GM12878 (cell line): ENCODE measurements around the gene ZMIZ1.

ENCODE experiments used
- ATF7 ChIP-seq: fragments of 450-650 bp; IDR thresholded peaks from 2 replicates; pipeline ENCODE4 v1.6.1; 2016; ENCODE audit warnings: low read depth, mild to moderate bottlenecking
- BACH1 ChIP-seq: fragments of 450-650 bp; IDR thresholded peaks from 2 replicates; pipeline ENCODE4 v1.6.1; 2017; ENCODE audit warnings: mild to moderate bottlenecking, borderline replicate concordance
- BHLHE40 ChIP-seq, 2 experiments: fragments of 450-650 bp in 1 of 2; IDR thresholded peaks; 2 replicates each; pipeline ENCODE4 v1.6.1; 2011 to 2017; ENCODE audit warnings: low read depth in 2 of 2, borderline replicate concordance in 1 of 2, improper control_type of control experiment in 1 of 2, low read length in 1 of 2, mild to moderate bottlenecking in 1 of 2
- CEBPB ChIP-seq, 2 experiments: fragments of 150-350 bp in 1 of 2; IDR thresholded peaks; 2 replicates each; pipeline ENCODE4 v1.6.1; 2012 to 2014; ENCODE audit warnings: low read depth in 2 of 2, low read length in 2 of 2, borderline replicate concordance in 1 of 2, inconsistent platforms in 1 of 2
- ESRRA ChIP-seq: IDR thresholded peaks from 2 replicates; pipeline ENCODE4 v1.6.1; 2012; ENCODE audit warnings: mild to moderate bottlenecking, low read length, improper control_type of control experiment
- FOXM1 ChIP-seq: IDR thresholded peaks from 2 replicates; pipeline ENCODE4 v1.6.1; 2012; ENCODE audit warnings: low read depth, mild to moderate bottlenecking, inconsistent platforms, low read length, moderate library complexity
- POLR2A ChIP-seq: IDR thresholded peaks from 2 replicates; pipeline ENCODE4 v1.6.1; 2011; ENCODE audit warnings: low read depth, mild to moderate bottlenecking, low read length
- RFX5 ChIP-seq: IDR thresholded peaks from 2 replicates; pipeline ENCODE4 v1.6.1; 2011; ENCODE audit warnings: low read depth, low read length, improper control_type of control experiment
- STAT3 ChIP-seq: IDR thresholded peaks from 2 replicates; pipeline ENCODE4 v1.6.1; 2011; ENCODE audit warnings: low read depth, low read length, improper control_type of control experiment
- TAF1 ChIP-seq: IDR thresholded peaks from 2 replicates; pipeline ENCODE4 v1.6.1; 2011; ENCODE audit warnings: mild to moderate bottlenecking, low read depth, low read length, borderline replicate concordance
- ZBED1 ChIP-seq: IDR thresholded peaks from 2 replicates; pipeline ENCODE4 v1.6.1; 2016; ENCODE audit warnings: borderline replicate concordance
- TF ChIP-seq, protein P1 (sequence below), 3 experiments: IDR thresholded peaks in 2 of 3; conservative IDR thresholded peaks in 1 of 3; 2 replicates each; pipeline ENCODE4 v1.5.1; 2011; ENCODE audit warnings: low read depth in 3 of 3, low read length in 3 of 3, mild to moderate bottlenecking in 3 of 3, control low read depth in 2 of 3, moderate library complexity in 2 of 3, inconsistent platforms in 1 of 3, mixed read lengths in 1 of 3; ENCODE audit not compliant: control insufficient read depth in 2 of 3, insufficient read depth in 1 of 3; ENCODE audit errors: extremely low read depth in 1 of 3
- TF ChIP-seq, protein P2 (sequence below): fragments of 450-650 bp; IDR thresholded peaks from 2 replicates; pipeline ENCODE4 v1.6.1; 2017; ENCODE audit warnings: mild to moderate bottlenecking, moderate library complexity
- TF ChIP-seq, protein P3 (sequence below): fragments of 450-650 bp; IDR thresholded peaks from 2 replicates; pipeline ENCODE4 v1.6.1; 2017; ENCODE audit warnings: mild to moderate bottlenecking, low read depth, inconsistent platforms; ENCODE audit not compliant: poor library complexity, severe bottlenecking

DNA sequence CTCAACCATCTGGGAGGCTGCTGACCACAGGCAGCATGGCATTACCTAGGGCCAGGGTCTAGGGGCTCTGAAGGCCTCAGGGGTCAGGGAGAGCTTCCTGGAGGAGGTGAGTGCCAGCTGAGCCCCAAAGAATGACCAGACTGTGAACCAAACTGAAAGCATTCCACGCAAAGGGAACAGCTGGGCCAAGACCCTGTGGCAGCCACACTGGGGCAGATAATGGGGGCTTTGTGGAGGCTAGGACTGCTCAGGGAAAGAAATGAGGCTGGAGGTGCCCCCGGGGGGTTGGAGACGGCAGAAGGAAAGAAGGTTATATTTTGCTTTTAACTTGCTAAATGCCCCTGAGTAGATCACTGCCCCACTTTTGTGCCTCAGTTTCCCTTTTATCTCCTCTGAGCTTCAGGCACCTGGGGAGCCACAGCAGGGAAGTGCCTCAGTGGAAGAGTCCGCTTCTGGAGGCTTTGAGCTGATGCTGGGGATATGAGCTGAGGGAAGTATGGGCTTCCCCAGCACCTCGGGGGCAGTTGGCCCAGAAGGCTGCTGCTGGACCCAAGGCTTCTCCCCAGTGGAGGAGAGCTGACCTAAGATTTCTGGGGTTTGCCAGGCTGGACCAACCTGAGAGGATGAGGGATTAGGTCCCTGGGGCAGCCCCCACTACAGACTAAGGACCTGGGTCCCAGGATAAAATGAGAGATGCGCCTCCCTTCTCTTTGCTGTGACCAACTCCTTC is 57.8 kb downstream of the ZMIZ1 start:
- TF ChIP-seq, protein P1, sequence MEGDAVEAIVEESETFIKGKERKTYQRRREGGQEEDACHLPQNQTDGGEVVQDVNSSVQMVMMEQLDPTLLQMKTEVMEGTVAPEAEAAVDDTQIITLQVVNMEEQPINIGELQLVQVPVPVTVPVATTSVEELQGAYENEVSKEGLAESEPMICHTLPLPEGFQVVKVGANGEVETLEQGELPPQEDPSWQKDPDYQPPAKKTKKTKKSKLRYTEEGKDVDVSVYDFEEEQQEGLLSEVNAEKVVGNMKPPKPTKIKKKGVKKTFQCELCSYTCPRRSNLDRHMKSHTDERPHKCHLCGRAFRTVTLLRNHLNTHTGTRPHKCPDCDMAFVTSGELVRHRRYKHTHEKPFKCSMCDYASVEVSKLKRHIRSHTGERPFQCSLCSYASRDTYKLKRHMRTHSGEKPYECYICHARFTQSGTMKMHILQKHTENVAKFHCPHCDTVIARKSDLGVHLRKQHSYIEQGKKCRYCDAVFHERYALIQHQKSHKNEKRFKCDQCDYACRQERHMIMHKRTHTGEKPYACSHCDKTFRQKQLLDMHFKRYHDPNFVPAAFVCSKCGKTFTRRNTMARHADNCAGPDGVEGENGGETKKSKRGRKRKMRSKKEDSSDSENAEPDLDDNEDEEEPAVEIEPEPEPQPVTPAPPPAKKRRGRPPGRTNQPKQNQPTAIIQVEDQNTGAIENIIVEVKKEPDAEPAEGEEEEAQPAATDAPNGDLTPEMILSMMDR (IDR thresholded peaks at IDR 0.05 in 2 of 3, conservative IDR thresholded peaks at IDR 0.05 in 1 of 3; ENCODE audit: control insufficient read depth in 2 of 3, extremely low read depth in 1 of 3, insufficient read depth in 1 of 3, low read depth in 3 of 3, low read length in 3 of 3), result no peak
- TF ChIP-seq FOXM1, result no peak
- TF ChIP-seq, protein P2, sequence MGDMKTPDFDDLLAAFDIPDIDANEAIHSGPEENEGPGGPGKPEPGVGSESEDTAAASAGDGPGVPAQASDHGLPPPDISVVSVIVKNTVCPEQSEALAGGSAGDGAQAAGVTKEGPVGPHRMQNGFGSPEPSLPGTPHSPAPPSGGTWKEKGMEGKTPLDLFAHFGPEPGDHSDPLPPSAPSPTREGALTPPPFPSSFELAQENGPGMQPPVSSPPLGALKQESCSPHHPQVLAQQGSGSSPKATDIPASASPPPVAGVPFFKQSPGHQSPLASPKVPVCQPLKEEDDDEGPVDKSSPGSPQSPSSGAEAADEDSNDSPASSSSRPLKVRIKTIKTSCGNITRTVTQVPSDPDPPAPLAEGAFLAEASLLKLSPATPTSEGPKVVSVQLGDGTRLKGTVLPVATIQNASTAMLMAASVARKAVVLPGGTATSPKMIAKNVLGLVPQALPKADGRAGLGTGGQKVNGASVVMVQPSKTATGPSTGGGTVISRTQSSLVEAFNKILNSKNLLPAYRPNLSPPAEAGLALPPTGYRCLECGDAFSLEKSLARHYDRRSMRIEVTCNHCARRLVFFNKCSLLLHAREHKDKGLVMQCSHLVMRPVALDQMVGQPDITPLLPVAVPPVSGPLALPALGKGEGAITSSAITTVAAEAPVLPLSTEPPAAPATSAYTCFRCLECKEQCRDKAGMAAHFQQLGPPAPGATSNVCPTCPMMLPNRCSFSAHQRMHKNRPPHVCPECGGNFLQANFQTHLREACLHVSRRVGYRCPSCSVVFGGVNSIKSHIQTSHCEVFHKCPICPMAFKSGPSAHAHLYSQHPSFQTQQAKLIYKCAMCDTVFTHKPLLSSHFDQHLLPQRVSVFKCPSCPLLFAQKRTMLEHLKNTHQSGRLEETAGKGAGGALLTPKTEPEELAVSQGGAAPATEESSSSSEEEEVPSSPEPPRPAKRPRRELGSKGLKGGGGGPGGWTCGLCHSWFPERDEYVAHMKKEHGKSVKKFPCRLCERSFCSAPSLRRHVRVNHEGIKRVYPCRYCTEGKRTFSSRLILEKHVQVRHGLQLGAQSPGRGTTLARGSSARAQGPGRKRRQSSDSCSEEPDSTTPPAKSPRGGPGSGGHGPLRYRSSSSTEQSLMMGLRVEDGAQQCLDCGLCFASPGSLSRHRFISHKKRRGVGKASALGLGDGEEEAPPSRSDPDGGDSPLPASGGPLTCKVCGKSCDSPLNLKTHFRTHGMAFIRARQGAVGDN, result no peak
- no peak for TF ChIP-seq STAT3
- TF ChIP-seq BHLHE40 (IDR thresholded peaks at IDR 0.05; ENCODE audit: borderline replicate concordance in 1 of 2, low read depth in 2 of 2, low read length in 1 of 2), result no peak
- TF ChIP-seq, protein P3, sequence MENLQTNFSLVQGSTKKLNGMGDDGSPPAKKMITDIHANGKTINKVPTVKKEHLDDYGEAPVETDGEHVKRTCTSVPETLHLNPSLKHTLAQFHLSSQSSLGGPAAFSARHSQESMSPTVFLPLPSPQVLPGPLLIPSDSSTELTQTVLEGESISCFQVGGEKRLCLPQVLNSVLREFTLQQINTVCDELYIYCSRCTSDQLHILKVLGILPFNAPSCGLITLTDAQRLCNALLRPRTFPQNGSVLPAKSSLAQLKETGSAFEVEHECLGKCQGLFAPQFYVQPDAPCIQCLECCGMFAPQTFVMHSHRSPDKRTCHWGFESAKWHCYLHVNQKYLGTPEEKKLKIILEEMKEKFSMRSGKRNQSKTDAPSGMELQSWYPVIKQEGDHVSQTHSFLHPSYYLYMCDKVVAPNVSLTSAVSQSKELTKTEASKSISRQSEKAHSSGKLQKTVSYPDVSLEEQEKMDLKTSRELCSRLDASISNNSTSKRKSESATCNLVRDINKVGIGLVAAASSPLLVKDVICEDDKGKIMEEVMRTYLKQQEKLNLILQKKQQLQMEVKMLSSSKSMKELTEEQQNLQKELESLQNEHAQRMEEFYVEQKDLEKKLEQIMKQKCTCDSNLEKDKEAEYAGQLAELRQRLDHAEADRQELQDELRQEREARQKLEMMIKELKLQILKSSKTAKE, result no peak
- no peak for TF ChIP-seq ESRRA
- TF ChIP-seq ZBED1, result no peak
- no peak for TF ChIP-seq POLR2A
- no peak for TF ChIP-seq BACH1
- no peak for TF ChIP-seq CEBPB (IDR thresholded peaks at IDR 0.05; ENCODE audit: borderline replicate concordance in 1 of 2, low read depth in 2 of 2, low read length in 2 of 2)
- TF ChIP-seq RFX5, result no peak
- no peak for TF ChIP-seq TAF1
- no peak for TF ChIP-seq ATF7
